Natural killer cell (primary cell): Measurements from ENCODE around the gene IL1RAPL1. TPM values are rescaled to one million over a fixed set of nuclear protein-coding genes. Genes with fewer than 3 reads are reported as not detected.

ENCODE experiments used
- ATAC-seq, 3 donors: fragments of 150-1000 bp in 2 of 3; fragments of 200-7000 bp in 1 of 3; cut with Tn5 transposase; 1 replicate in 1 of 3; 2 replicates in 2 of 3; pipeline ENCODE4 v1.10.0; 2021; ENCODE audit warnings: mild to moderate bottlenecking in 2 of 3, moderate library complexity in 2 of 3
- DNase-seq, 2 donors: peaks; one replicate each; pipeline versions ENCODE4 v3.0.0 to v3.0.0-alpha.2; 2013 to 2021; ENCODE audit warnings: mixed read lengths in 1 of 2
- H3K27ac ChIP-seq: one replicate; pipeline ENCODE4 v1.5.1; 2013; ENCODE audit warnings: mild to moderate bottlenecking, low read length
- H3K27me3 ChIP-seq: one replicate; pipeline ENCODE4 v1.6.1; 2013; ENCODE audit warnings: low read length; ENCODE audit not compliant: control insufficient read depth, insufficient read depth
- H3K36me3 ChIP-seq: one replicate; pipeline ENCODE4 v1.6.1; 2013; ENCODE audit warnings: low read length; ENCODE audit not compliant: control insufficient read depth, insufficient read depth
- H3K4me1 ChIP-seq: one replicate; pipeline ENCODE4 v1.6.1; 2013; ENCODE audit warnings: low read length; ENCODE audit not compliant: control insufficient read depth, insufficient read depth
- H3K4me3 ChIP-seq: one replicate; pipeline ENCODE4 v1.5.1; 2013; ENCODE audit warnings: low read length
- H3K9me3 ChIP-seq: one replicate; pipeline ENCODE4 v1.6.1; 2013; ENCODE audit warnings: low read length; ENCODE audit not compliant: control insufficient read depth, insufficient read depth
- H3K27ac Mint-ChIP-seq, 2 donors: one replicate each; pipeline ENCODE4 v1.8.0; 2022; ENCODE audit warnings: mild to moderate bottlenecking in 2 of 2, mixed read lengths in 2 of 2, moderate library complexity in 1 of 2
- H3K27me3 Mint-ChIP-seq, 2 donors: one replicate each; pipeline ENCODE4 v1.8.0; 2022; ENCODE audit warnings: low read depth in 2 of 2, mixed read lengths in 2 of 2
- H3K36me3 Mint-ChIP-seq: one replicate; pipeline ENCODE4 v1.8.0; 2022; ENCODE audit warnings: mixed read lengths
- H3K4me1 Mint-ChIP-seq, 2 donors: one replicate each; pipeline ENCODE4 v1.8.0; 2022; ENCODE audit warnings: mixed read lengths in 2 of 2
- H3K4me3 Mint-ChIP-seq: one replicate; pipeline ENCODE4 v1.8.0; 2022; ENCODE audit warnings: mild to moderate bottlenecking, moderate library complexity, mixed read lengths
- H3K9me3 Mint-ChIP-seq, 2 donors: one replicate each; pipeline ENCODE4 v1.8.0; 2022; ENCODE audit warnings: mixed read lengths in 2 of 2
- CTCF ChIP-seq: fragments of 200-600 bp; IDR thresholded peaks from one replicate; pipeline ENCODE4 v1.8.0; 2022; ENCODE audit warnings: antibody characterized with exemption
- WGBS: methylation state at CpG from one replicate; pipeline ENCODE4 v1.1.7; 2013; ENCODE audit warnings: missing lambda C conversion rate; ENCODE audit not compliant: insufficient coverage; 5-methylcytosine and 5-hydroxymethylcytosine counted together
- intact Hi-C: fragments of 100-400 bp; cut with micrococcal nuclease; formaldehyde crosslinking; loops from one replicate; pipeline ENCODE4 v1.14.2; 2022
- total RNA-seq, 4 donors: library from RNA; stranded (reverse); fragments of 120-200 nt in 1 of 4; gene quantifications; one replicate each; pipeline versions ENCODE4 v1.2.3 to v1.2.4, GENCODE V29; 2013 to 2022

IL1RAPL1 gene
- total RNA-seq, 3 donors from 2014 or later (not counting 1 experiment from before 2014, with no cell fraction given) = not detected

- ATAC-seq = no peak
- 85% methylated on average over 4 of the region's 6 CpGs for WGBS
- no peak for DNase-seq
- Mint-ChIP-seq H3K27me3 (no peaks in the 10 kb centered on the region), H3K9me3 (peaks cover 6 to 7% of the 10 kb centered on the region in 2 donors), H3K4me3 (no peak overlapping the region), H3K4me1 (no peaks in the 10 kb centered on the region), H3K27ac (no peak overlapping the region), H3K36me3 (peaks cover 6% of the 10 kb centered on the region)
- Histone ChIP-seq H3K27me3 (no peaks in the 10 kb centered on the region), H3K9me3 (no peaks in the 10 kb centered on the region), H3K4me3 (no peak overlapping the region), H3K27ac (no peak overlapping the region), H3K36me3 (no peaks in the 10 kb centered on the region), H3K4me1 (no peaks in the 10 kb centered on the region)
- intact Hi-C loops = no loop called here
- no peak for TF ChIP-seq CTCF
These were observed 650.7 kb downstream of the IL1RAPL1 start for GRCh38 chrX:29237972-29238371.

- DNase-seq (no peak), ATAC-seq (no peak)
- H3K27me3 ChIP-seq = no peaks in the 10 kb centered on the region
- Mint-ChIP-seq H3K27ac (no peak overlapping the region), H3K4me1 (no peaks in the 10 kb centered on the region), H3K4me3 (no peak overlapping the region), H3K36me3 (peaks cover 6% of the 10 kb centered on the region), H3K9me3 (peaks cover 8 to 13% of the 10 kb centered on the region in 2 donors), H3K27me3 (no peaks in the 10 kb centered on the region)
- no peaks in the 10 kb centered on the region for H3K36me3 ChIP-seq
- WGBS = 80% methylated on average over 1 of the region's 2 CpGs
- no peak overlapping the region for H3K4me3 ChIP-seq
- no peak overlapping the region for H3K27ac ChIP-seq
- intact Hi-C loops = no loop called here
- H3K9me3 ChIP-seq = no peaks in the 10 kb centered on the region
- no peaks in the 10 kb centered on the region for H3K4me1 ChIP-seq
- no peak for TF ChIP-seq CTCF
These were observed 654.6 kb downstream of the IL1RAPL1 start for GRCh38 chrX:29241809-29242208.

GRCh38 chrX:29242856-29243255, 655.6 kb downstream of the IL1RAPL1 start:
- no peaks in the 10 kb centered on the region for H3K9me3 ChIP-seq
- no peaks in the 10 kb centered on the region for H3K36me3 ChIP-seq
- Mint-ChIP-seq H3K4me3 (no peak overlapping the region), H3K36me3 (peaks cover 6% of the 10 kb centered on the region), H3K27ac (no peak overlapping the region), H3K9me3 (peaks cover 10 to 14% of the 10 kb centered on the region in 2 donors), H3K27me3 (no peaks in the 10 kb centered on the region), H3K4me1 (no peaks in the 10 kb centered on the region)
- WGBS = 81% methylated on average over 3 of the region's 4 CpGs
- TF ChIP-seq CTCF = no peak
- intact Hi-C loops = no loop called here
- no peaks in the 10 kb centered on the region for H3K4me1 ChIP-seq
- H3K27me3 ChIP-seq = no peaks in the 10 kb centered on the region
- ATAC-seq (no peak), DNase-seq (no peak)
- no peak overlapping the region for H3K27ac ChIP-seq
- H3K4me3 ChIP-seq = no peak overlapping the region

GRCh38 chrX:29243942-29244341, 656.7 kb downstream of the IL1RAPL1 start:
- H3K27ac Mint-ChIP-seq = no peak overlapping the region
- Histone ChIP-seq H3K4me1 (no peaks in the 10 kb centered on the region), H3K4me3 (no peak overlapping the region), H3K27me3 (no peaks in the 10 kb centered on the region), H3K36me3 (no peaks in the 10 kb centered on the region), H3K9me3 (no peaks in the 10 kb centered on the region), H3K27ac (no peak overlapping the region)
- ATAC-seq = no peak
- H3K36me3 Mint-ChIP-seq = peaks cover 6% of the 10 kb centered on the region
- no peak for DNase-seq
- no peaks in the 10 kb centered on the region for H3K27me3 Mint-ChIP-seq
- H3K4me3 Mint-ChIP-seq = no peak overlapping the region
- H3K9me3 Mint-ChIP-seq = peaks cover 12 to 13% of the 10 kb centered on the region in 2 donors
- H3K4me1 Mint-ChIP-seq = no peaks in the 10 kb centered on the region
- intact Hi-C loops = no loop called here
- 97% methylated on average over 2 of the region's 2 CpGs for WGBS
- no peak for TF ChIP-seq CTCF
